NCI-H345 (cell line): ENCODE data around the gene NOG.

Source experiments
- DNase-seq: peaks from one replicate; lab custom pipeline; 2025; lab: John Stamatoyannopoulos, UW

The NOG gene

GRCh38 chr17:56636265-56636664 lies 42.8 kb downstream of the NOG start:
- DNase-seq: no peak

GRCh38 chr17:56637254-56637653 lies 43.8 kb downstream of the NOG start:
- no peak for DNase-seq

GRCh38 chr17:56638591-56639051 lies 45.1 kb downstream of the NOG start:
- DNase-seq: no peak

- DNase-seq: no peak
These were observed 46.0 kb downstream of the NOG start for GRCh38 chr17:56639517-56639916.

GRCh38 chr17:56640116-56640515 lies 46.6 kb downstream of the NOG start:
- DNase-seq: no peak

GRCh38 chr17:56641373-56641772 lies 47.9 kb downstream of the NOG start:
- no peak for DNase-seq

- no peak for DNase-seq
These were observed 48.4 kb downstream of the NOG start for GRCh38 chr17:56641894-56642293.

GRCh38 chr17:56642424-56642823 lies 48.9 kb downstream of the NOG start:
- no peak for DNase-seq
